NCI-H774 (cell line): ENCODE measurements around the gene OTUB2.
A peak's percentile ranks its signal among the peaks of the same experiment; 100 is the strongest.

Source experiments
- DNase-seq: peaks from one replicate; lab custom pipeline; 2025; lab: John Stamatoyannopoulos, UW

OTUB2 gene

DNA sequence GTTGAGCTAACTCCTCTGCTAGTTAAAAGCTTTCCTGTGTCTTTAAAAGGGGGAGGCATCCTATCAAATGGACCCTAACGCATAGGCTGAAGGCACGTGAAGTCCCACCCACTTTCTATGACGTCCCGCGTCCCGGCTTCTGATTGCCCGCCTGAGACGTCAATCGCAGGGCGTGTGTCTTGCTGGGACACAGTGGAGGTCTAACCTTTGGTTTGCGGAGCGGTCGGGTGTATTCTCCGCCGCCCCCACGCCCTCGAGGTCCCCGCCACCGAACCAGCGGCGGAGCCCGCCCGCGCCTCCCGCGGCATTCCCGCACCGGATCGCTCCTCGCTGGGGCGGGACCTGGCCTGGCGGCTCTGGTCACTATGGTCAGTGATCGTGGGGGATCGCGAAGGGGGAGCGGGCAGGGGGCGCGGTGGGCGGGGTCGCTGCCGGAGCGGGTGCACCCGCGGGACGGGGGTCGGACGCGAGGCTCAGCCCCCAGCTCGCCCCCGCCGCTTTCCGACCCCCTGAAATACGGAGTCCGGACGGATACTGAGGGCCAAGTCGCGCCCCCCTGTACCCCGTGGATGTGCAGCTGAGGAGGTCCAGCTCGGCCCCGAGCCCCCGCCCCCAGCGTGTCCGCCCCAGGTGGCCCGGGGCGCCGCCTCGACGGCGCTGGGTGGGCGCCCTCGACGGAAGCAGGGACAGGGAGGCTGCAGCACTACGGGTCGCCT, at the start of gene OTUB2:
TSS of gene OTUB2 (plus strand) at position 168 of the 716 bp plus-strand sequence. CDS start at position 366, 198 bp downstream.
- peak; percentile 97 for DNase-seq

DNA sequence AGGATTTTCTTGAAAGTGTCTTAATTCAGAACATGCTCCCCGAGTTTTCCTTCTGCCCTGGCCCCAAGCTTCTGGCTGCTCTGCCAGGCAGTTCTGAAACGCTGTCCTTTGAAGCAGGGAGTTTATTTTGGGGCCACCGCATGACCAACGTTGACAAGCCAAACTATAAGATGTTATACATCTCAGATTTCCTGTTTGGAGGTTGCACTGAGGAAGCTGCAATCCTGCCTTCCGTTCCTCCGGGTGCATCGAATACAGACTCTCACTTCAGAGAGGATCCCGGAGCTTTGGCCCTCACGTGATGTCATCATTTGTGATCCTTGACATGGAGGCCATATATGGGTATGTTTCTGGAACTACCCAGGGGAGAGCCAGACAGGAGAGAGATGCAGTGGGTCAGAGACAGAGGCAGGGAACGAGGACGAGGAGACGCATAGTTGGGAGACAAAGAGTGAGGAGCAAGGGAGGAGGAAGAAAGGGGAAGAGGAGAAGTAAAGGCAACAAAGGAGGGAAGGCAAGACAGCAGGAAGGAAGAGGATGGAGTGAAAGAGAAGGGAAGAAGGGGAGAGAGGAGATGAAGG, 49.6 kb upstream of the OTUB2 start, which contains the start of gene ASB2:
TSS of gene ASB2 (minus strand) at position 94 of the 581 bp plus-strand sequence. CDS start 12,031 bp downstream, outside the sequence.
- no peak for DNase-seq

DNA sequence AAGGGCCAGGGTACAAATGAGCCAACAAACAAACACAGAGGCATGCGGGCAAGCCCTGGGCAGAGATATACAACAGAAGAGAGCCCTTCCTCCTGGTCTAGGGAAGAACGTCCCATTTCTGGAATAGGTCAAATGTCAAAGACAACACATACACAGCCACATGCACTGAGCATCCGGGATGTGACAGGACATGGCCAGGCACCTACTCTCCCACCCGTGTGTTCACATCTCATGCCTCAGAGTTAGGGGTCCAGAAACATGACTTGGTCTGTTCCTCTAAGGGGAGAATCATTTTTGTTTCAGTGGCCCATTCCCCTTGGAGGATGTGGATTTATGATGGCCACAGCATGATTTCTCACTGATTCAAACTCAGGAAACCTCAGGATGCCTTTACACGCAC, 49.0 kb upstream of the OTUB2 start:
- DNase-seq, result no peak

DNA sequence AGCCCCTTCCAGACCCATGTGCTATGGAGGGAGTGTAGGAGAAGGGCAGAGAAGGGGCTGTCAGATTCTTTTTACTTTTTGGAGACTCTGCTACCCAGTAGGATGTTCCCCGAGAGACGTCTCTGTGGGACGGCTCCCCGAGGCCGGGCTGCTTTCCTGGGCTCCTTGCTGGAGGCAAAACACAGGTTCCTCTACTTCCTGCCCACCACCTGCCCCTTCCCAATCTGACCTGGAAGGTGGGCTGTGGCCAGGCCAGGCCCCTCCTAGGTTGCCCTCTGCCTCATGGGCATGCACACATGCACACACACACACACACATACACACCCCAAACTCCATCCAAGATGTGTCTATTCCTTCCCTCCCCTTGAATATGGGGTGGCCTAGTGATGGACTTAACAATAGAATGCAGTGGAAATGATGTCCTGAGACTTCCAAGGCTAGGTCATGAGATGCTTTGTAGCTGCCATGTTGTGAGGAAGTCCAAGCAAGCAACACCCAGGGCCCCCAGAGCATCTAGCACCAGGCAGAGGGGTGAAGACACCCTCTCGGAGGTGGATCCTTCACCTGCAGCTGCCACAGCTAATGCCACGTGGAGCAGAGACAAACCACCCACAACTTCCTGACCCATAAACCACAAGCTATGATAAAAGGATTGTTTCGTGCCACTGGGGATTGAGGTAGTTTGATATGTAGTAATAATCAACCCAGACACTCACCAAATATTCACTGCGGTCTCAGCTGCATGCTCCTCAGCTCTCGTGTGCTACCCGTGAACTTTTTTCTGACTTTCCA, 48.2 kb upstream of the OTUB2 start:
- DNase-seq, result no peak

DNA sequence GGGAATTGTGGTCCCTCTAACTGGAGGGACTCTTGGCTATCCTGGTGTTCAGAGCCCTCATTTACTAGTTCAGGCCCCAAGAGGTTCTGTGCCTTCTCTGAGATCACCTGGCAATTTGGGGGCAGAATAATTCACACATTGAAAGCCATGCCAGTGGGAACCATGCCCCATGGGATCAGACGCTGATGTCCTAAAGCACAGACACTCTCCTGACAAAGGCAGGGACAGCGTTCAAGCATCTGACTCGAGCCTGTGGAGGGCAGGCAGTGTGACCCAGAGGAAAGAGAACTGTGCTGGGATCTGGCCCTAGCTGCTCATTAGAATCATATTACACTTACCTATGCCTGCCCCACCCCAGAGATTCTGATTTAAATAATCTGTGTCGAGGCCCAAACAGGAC, 47.4 kb upstream of the OTUB2 start:
- DNase-seq, result no peak

DNA sequence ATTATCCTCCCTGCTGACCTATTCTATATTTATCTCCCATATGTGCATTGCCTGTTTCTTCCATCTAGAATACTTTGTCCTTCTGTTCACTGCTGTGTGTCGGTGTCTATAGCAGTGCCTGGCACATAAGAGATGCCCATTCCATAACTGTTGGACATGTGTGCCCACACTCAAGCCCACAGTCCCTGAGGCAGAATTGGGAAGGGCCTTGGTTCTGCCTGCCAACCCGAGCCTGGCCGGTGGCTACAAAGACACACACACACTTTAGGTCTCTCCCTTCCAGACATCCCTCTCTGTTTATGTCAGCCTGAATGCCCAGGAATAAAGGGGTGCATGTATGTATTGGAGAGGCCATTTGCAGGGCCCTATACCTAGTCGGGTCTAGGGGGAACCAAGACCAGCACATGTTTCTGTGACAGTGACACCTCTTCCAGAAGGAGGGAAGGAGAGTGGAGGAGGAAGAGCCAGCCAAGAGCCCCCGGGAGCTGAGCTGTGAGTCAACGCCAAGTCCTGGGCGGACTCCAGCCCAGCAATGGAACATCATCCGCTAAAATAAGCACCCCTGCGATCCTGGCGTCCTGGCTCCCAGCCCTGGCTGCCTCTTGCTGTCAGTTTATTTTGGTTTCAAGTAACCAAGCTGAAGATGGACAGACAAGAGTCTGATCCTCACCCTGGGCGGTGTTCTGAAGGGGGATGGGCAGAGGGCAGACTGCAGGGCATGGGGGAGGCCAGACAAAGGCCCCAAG, 45.5 kb upstream of the OTUB2 start:
- no peak for DNase-seq

DNA sequence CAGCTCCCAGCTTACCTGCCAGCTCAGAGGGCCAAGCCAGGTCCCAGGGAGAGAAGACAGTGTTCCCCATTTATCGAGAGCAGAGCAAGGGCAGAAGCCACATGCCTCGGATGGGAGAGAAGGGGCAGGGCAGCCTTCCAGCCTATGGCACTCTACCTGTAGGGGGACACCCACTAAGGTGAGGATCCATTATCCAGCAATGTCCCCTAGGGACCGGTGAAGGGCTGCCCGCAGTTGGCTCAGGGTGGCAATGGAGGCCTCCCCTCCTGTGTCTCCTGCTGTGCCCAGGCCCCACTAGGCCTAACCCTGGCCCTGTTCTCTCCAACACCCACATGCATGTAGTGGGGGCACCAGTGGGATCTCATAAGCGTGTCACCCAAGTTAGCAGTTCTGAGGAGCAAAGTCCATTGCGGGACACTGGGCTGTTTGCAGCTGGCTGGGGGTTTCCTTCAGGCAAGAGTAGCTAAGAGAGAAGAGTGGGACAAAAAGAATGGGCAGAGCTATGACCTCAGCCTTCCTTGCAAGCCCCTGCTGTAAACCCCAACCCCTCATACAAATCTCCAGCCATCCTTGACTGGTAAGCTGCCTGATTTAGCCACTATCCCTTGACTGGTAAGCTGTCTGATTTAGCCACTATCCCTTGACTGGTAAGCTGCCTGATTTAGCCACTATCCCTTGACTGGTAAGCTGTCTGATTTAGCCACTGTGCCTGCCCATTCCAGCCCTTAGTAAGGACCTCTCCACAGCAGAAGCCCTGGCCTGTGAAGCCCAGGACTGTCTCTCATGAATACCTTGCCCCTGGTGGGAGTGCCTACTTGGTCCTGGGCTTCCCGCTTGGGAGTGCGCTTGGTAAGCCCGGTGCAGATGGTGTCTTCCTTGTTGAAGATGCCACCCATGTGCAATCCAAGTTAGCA, 44.6 kb upstream of the OTUB2 start:
- no peak for DNase-seq

DNA sequence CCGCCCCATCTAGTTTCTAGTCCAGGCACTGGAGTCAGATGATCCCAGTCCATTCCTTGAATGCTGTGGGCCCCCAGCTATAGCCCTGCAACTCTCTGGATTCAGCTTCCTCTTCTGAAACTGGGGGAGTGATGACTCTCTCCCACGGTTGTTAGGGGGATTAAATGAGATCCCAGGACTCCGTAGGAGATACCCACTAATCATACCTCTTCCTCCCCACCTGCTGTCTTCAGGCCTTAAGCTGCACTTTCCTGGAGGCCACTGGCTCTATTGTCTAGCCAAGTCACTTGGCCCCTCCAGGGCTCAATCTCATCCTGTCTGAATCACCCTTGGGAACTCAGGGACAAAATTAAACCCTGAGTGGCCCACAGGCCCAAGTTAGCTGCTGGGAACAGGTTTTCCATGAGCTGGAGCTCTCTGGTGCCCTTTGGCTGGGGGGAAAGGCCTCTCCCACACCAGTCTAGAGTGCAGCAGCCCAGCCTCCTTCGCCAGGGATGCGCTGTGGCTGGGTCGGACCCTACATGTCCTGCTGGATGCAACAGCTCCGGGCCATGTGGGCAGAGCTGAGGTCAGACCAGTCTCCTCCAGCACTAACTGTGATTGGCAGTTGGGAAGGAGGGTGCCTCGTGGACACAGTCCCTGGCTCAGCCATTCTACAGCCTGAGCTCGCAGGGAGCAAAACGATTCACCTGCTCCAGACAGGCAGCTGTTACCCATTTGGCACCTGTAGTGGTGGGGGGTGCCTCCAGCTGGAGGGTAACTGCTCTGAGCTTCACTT, 43.7 kb upstream of the OTUB2 start:
- no peak for DNase-seq

DNA sequence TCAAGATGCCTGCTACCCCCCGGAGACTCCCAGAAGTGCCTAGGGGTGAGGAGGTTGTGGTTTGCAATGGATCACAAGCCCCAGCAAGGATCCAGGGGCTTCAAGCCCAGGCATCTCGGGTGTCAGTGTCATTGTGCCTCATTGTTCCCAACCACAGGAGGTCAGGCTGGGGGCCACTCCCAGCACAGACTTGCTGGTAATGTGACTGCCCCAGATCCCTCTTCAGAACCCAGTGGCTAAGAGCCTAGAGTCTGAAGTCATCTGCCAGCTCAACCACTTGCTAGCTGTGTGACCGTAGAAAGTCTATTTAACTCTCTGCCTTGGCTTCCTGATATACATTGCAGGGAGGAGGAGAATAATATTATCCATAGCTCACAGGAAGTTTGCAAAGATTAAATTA, 42.1 kb upstream of the OTUB2 start:
- no peak for DNase-seq

DNA sequence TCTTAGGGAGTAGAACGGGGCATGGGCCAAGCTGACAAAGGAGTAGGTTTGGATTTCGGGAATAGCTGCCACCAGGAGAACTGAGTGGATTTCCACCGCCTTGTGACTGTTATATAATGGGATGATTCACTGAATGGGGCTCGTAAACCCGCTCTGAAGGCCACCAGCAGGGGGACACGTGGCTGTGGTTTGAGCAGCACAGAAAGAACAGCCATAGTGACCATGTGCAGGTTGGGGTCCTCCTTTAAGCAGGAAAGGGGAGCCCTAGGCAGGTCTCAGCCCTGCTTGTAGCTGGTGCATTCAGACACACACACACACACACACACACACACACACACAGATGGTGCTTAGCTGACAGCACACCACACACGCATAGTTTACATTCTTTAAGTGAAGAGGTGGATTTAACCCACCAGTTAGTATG, 41.1 kb upstream of the OTUB2 start:
- DNase-seq, result no peak

DNA sequence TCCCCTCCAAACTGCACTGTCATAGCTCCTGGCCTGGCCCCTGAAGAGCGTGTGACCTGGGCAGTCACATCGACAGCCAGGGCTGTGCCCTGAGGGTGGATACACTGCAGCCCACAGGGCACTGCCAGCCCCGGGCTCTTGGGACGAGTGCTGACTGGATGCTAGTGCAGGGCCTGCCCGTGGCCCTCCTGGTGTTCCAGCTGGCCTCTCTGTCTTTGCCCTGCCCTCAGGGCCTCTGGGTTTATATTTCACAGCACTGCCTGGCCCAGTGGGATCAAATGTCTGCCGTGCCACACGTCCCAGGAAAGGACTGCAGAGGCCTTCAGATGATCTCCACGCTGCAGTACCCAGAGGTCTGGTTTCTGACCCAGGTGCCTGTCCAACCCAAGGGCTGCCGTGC, 39.2 kb upstream of the OTUB2 start:
- no peak for DNase-seq

DNA sequence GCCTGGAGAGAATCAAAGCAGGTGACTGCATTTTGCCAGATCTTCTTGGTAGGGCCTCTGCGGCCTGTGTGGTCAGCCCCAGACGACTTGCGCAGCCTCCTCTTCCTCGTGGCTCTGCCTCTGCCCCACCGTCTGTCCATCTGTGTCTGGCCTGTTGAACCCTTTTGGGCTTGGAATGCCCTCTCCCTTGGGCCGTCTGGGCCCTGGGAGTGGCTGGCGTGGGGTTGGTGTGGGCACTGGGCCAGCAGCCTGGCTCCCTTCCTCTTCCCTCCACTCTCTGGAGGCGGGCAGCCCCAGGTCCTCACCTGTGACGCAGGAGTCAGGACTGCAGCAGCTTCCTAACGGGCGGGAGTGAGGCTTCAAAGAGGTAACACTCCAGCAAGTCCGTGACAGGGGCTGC, 38.8 kb upstream of the OTUB2 start:
- no peak for DNase-seq

DNA sequence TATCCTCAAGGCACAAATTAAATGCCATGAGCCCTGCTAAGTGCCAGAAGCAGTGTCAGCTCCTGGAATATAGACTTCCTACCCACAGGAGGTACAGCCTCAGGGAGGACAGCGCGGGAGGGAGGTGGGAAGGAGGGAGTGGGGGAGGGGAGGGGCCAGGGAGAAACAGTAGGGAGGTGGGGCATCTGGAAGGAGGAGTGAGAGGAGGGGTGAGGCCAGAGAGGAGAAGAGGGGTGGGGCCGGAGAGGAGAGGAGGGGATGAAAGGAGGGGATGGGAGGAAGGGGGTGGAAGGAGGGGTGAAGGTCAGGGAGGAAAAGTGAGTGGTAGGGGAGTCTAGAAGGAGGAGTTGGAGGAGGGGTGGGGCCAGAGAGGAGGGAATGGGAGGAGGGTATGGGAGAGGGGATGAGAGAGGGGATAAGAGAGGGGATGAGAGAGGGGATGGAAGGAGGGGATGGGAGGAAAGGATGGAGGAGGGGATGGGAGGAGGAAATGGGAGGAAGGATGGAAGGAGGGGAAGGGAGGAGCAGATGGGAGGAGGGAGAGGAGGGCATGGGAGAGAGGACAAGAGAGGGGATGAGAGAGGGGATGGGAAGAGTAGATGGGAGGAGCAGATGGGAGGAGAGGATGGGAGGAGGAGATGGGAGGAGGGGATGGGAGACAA, 38.2 kb upstream of the OTUB2 start:
- no peak for DNase-seq

DNA sequence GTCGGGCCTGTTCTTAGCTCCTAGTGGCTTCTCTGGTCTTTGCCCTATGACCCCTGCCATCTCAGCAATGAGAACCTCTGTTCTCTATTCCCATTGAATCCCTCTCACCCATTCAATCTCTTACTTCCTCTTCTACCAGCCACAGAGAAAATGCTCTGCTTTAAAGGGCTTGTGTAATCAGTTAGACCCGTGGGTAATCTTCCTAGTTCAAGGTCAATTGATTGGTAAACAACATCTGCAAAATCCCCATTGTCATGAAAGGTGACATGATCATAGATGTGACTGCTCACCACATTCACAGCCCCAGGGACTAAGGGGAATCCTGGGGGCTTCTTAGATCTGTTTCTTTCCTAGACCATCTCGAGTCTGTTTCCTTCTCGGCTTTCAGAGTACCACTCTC, 36.2 kb upstream of the OTUB2 start:
- no peak for DNase-seq

DNA sequence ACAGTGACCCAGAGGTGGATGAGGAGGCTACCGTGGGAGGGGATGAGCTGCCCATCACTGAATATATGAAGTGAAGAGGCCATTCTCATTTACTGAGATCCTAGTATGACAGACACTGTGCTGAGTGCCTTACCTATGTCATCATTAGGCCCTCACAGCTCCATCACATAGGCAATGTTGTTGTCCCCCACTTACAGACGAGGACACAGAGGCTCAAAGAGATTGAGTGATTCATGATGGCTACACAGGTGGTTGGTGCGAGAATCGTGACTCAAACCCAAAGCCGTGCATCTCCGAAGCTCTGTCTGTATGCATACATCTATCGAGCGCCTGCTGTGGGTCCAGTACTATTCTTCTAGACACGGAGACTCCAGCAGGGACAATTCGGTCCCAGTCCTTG, 34.9 kb upstream of the OTUB2 start:
- no peak for DNase-seq

DNA sequence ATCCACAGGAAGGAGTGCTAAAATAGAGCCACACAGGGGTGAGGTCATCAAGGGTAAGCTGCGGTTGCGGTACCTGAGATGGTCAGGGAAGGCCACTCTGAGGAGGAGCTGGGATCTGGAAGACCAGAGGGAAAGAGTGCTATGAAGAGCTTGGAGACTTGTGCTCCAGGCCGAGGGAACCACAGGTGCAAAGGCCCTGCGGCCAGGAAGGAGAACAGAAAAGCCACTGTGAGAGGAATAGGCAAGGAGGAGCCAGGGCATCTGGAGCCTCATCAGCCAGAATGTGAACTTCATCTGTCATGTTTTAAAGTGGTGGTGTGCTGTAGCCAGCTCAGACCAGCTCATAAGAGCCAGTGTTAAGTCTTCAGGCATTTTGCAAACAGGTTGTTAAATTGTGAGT, 34.5 kb upstream of the OTUB2 start:
- DNase-seq, result no peak

DNA sequence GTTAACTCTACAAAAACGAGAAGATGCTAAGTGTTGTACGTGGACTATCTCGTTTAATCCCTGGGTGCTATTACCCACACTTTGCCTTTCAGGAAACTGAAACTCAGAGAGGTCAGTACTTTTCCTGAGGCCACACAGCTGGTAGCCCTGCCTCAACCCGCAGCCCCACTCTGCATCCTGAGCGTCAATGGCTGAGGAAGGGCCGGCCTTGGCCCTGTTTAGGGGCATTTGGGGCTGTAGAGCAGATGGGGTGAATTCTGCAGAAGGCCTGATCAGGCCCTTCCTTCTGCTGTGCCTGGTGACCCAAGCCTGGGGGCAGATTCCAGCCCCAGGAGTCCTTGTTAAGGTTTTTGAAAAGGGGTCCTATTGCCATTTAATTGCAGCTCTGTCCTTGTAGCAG, 32.8 kb upstream of the OTUB2 start:
- DNase-seq, result no peak

DNA sequence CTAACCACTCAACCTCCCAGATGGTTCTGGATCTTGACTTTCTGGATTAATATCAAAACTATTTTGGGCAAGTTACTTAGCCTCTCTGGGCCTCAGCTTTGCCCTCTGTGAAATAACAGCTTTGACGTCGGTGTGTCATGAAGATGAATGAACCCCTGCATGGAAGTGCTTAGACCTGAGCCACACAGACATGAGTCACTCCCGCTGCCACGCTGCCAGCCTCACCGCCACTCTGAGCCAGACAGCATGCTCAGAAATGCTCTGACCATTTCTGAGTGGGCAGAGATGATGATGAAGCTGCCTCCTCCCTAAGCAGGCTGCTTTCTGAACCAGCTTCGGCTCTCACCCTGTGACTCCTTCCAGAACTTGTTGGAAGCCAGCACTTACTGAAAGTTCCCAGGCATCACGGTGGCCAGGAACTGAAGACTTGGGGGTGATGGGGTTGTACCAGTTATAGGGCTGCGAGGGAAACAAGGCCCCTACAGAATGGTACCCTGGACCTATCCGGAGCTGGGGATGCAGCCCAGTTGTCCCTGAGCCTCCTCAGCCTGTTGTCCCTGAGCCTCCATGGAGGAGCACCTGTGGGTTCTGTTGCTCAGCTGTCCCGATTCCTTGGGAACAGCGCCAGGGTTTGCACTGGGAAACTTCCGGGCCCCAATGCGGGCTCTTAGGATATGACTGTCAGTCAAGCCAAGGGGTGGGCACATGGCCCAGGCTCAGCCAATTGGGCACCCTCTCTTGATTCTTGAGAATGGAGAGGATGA, 31.0 kb upstream of the OTUB2 start:
- peak; percentile 6 for DNase-seq

DNA sequence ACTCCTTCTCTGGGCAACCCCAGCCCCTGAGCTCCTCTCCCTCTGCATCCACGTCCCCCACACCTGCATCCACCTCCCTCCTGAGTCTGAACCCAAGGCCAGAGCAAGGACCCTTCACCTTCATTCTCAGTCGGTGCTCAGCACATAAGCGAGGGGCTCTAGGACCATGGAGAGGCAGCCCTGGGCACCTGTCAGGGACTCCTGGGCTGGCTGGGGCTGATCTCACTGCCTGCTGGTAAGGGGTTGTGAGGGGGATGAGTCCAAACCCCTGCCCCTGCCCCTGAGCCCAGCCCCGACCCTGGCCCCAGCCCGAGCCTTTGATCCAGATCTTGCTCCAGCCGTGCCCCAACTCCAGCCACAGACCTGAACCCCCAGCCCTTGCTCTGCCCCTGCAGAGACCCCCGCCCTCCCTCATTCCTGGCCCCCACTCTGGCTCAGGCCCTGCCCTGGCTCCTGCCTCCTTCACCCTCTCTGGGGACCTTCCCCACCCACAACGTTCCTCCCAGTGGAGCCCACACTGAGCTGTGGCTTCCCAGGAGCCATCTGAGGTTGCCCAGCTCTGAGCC, 29.9 kb upstream of the OTUB2 start:
- no peak for DNase-seq
